NCI-H2196 (cell line): Measurements from ENCODE around the gene RNPEPL1.
"Not testable (repeated sequence)": the region's sequence is repeated elsewhere in the genome, so short reads cannot be mapped to it uniquely, and the experiment has no call there.

Experiments
- DNase-seq: peaks from one replicate; lab custom pipeline; 2025; ENCODE audit not compliant: unreplicated experiment; lab: John Stamatoyannopoulos, UW

The RNPEPL1 gene

DNA sequence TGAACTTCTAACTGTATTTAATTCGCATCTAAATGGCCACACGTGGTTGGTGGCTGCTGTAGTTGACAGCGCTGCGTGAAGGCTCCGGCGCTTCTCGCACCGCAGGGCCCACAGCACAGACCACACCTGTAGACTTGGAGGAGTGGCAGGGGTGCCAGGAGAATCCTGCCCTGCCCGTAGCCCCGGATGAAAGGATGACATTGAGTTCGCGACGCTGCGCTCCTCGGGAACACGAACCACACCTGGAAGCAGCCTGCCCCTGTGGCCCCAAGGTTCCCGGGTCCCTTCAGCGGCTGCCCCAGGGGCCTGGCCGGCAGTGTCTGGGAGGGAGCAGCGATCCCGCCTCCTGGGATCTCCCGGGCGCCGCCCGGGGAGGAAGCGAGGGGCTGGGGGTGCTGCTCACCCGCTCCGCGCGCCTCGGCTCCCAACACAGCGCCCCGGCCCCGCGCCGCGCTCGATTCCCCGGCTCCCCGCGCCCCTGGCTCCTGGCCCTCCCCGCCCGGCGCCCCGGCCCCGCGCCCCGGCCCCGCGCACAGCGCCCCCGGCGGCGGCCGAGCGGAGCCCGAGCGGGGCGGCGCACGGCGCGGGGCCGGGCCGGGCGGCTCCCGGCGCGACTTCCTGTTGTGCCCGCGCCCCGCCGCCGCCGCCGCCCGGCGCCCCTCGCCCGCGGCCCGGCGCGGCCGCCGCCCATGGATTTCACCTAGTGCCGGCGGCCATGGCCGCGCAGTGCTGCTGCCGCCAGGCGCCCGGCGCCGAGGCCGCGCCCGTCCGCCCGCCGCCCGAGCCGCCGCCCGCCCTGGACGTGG is at the start of gene RNPEPL1:
Gene RNPEPL1 (plus strand): TSS at position 613 of the 806 bp plus-strand sequence. CDS start 103 bp downstream, at position 716.
- DNase-seq = peak; percentile 67

DNA sequence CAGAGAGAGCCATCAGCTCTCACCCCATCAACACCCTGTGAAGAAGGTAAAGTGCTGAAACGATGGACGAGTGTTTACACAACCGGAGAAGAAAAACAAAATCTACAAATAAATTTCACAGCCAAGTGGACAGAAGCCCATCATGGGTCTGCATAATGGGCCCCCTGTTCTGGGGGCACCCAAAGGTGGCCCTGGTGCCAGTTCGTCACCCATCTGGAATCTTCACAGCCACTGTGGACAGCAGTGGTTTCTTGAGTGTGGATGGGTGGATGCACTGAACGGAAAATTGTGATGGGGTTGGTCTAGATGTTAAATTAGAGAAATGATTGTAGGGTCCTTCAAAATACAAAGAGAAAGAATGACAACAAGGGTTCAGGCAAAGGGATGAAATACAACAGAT is 49.3 kb upstream of the RNPEPL1 start:
- no peak for DNase-seq

DNA sequence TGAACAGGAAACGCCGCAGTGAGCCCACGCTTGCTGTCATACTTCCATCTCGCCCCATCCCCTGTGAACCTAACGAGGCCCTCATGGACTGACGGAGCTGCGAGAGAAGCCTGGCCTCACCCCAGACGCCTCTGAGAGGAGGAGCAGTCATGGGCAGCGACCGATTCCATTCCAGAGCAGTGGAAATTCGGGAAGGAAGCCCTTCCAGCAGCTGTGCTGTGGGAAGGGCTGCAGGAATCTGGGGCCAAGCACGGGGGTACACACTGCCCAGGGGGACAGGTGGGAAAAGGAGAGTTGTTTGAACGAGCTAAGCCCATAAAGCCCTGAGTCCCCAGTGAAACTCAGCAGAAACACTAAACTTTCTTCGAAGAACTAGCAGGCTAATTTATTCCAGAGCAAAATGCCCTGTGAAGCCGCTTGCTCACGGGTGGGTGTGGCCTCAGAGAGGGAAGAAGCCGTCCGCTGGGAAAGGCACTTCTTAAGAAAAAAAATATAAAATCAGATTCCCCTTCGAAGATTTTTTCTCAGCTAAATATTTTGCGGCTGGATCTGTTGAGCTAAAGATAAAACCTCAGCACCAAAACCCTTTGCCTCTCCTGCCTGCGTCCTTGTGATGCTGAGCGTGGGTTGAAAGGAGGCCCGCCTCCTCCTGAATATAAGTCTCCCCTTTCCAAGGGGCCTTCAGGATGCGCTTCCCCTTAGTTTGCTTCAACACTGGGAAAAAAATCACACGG is 48.7 kb upstream of the RNPEPL1 start:
- DNase-seq = no peak

- DNase-seq = no peak
Observed at GRCh38 chr2:240520130-240520973, 47.9 kb upstream of the RNPEPL1 start.

DNA sequence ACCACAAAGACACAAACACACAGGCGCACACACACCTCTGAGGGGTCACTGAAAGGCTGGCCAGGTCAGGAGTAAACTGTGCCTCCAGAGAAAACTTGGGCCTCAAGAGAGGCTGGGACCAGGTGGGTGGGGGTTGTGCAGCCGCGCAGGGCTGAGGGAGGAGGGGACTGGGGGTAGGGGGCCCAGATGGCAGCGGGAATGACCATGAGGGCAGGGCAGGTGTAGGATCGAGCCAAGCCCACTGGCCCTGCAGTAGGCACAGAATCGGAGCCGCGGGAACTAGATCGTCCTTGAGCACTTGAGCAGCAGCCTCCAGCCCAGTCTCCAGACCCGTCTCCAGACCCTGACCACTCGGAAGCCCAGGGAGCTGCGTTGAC is 47.3 kb upstream of the RNPEPL1 start:
- no peak for DNase-seq

DNA sequence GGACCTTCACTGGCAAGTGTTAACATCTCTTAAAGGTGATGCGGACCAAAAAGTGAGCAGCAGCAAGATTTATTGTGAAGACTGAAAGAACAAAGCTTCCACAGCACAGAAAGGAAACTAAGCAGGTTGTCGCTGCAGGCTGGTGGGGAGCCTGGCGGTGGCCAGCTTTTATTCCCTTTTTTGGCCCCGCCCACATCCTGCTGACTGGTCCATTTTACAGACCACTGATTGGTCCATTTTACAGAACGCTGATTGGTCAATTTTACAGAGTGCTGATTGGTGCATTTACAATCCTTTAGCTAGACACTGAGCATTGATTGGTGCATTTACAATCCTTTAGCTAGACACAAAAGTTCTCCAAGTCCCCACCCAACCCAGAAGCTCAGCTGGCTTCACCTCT is 46.4 kb upstream of the RNPEPL1 start:
- not testable (repeated sequence) for DNase-seq

DNA sequence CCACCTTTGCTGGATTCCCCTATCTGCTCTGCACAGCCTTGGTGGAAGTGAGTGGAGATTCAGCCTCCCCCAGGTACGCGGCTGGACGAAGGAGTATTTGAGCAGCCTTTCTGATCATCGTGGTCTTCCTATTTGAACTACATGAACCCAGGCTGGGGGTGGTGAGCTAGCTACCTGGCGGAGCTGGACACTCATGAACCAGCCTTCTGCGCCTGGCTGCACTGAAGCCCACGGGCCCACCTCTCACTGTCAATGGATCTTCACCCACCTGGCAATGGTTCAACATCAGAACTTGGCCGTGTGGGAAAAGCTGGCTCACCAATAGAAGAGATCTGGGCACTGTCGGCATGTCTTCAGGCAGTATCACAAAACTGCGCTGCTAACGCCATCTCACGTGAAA is 45.9 kb upstream of the RNPEPL1 start:
- no peak for DNase-seq

DNA sequence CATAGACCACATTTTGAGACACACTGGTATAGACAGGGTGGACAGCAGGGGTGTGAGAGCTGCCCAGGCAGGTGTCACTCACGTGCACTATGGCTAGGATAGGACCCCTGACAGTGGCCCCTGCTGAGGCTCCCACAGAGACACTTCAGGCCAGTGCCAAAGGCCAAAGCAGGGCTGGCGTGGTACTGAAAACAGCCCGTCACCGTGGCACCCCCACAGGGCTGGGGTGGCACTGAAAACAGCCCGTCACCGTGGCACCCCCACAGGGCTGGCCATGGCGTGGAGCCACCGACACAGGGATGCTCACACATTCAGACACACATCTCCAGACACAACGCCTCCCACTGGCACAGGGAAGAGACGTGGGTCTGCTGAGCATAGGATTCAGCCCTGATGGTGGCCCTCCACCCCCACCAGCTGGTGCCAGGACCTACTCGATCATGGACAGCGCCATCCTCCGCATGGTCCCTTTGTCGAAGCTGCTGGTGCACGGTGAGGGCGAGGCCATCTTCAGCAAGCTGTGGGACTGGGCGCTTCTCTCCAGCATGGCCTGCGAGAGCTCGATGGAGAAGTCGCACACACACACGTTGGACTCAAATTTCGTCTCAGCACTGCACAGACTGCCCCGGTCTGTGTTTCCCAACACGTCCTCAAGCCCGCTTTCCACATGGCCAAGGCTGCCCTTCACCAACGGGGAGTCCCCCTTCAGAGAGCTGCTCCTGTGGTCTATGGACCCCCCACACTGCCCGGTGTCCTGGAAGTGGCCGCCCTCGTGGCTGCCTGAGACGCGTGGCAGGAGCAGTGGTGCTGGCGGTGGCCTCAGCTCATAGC is 44.6 kb upstream of the RNPEPL1 start:
- DNase-seq = no peak

GRCh38 chr2:240524963-240525718 is 43.1 kb upstream of the RNPEPL1 start:
- DNase-seq = no peak

DNA sequence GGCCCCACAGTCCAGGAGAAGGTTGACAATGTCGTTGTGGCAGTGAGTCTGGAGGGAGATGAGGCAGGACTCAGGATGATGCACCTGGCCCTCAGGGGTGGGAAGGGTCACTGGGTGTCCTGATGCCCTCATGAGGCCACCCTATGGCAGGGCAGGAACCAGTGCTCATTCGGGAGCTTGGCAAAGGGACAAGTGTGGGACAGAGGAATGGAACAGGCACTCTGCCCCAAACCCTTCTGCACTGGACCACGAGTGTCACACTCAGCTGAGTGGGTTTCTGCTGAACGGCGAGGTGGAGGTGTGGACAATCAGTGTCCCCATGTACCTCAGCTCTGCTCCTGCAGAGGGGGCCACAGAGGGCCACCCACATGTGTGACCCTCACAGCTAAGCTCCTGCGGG is 42.5 kb upstream of the RNPEPL1 start:
- no peak for DNase-seq

DNA sequence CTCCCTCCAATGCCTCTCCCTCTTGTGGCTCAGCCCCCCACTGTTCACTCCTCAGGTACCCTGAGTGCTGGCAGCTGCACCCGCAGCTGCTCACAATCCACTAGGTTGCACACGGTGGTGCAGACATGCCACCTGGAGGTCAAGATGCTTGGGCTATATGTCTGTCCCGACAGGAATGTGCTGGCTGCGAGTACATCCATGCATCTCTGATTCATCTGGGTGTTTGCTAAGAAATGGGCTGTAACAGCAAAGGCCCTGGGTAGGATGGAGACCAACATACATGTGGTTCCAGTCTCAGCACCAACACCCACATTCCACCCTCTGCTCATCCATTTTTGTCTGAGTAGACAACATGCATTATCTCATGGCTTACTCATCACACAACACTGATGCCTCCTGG is 41.8 kb upstream of the RNPEPL1 start:
- DNase-seq = no peak

- DNase-seq = no peak
Observed at GRCh38 chr2:240527153-240527750, 41.0 kb upstream of the RNPEPL1 start.

- no peak for DNase-seq
Observed at GRCh38 chr2:240528406-240529040, 39.8 kb upstream of the RNPEPL1 start.

DNA sequence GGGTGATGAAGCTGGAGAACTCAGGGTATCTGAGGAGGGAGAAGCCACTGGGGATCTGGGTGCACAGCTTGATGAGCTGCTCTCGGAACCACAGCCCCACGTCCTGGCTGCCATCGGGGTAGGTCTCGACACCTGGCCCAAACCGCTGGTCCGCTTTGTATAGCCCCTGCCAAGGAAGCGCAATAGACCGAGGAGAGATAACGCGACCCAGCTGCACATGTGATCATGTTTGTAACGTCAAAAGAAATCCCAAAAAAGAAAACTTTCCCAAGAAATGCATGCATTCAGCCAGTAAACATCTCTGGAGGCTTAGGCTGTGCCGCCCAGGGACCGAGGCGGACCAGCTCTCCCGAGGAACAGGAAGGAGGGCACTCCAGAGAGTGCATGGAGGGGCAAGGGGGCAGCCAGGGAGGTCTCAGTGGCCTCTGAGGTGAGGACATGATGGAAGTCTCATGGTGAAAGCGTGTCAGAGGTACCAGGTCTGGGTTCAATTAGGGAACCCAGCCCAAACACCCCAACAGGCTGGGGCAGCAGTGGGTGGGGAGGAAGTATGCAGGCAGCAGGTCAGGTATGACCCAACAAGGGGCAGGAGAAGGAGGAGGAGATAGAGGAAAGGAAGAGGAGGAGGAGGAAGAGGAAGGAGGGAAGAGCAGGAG is 38.8 kb upstream of the RNPEPL1 start:
- no peak for DNase-seq

GRCh38 chr2:240530181-240530580 is 38.1 kb upstream of the RNPEPL1 start:
- DNase-seq = no peak

DNA sequence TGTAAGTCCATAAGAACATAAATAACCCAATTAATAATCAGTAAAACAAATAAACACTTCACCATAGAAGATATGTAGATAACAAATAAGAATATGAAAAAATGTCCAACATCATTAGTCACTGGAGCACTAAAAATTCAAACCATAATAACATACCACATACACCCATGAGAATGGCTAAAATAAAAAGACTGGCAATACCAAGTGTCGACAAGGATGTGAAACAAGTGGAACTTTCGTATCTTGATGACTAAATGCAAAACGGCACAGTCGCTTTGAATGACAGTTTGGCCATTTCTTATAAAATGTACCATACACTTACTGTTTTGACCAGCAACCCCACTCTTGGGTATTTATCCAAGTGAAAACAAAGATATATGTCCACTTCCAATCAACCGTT is 37.2 kb upstream of the RNPEPL1 start:
- DNase-seq = no peak

DNA sequence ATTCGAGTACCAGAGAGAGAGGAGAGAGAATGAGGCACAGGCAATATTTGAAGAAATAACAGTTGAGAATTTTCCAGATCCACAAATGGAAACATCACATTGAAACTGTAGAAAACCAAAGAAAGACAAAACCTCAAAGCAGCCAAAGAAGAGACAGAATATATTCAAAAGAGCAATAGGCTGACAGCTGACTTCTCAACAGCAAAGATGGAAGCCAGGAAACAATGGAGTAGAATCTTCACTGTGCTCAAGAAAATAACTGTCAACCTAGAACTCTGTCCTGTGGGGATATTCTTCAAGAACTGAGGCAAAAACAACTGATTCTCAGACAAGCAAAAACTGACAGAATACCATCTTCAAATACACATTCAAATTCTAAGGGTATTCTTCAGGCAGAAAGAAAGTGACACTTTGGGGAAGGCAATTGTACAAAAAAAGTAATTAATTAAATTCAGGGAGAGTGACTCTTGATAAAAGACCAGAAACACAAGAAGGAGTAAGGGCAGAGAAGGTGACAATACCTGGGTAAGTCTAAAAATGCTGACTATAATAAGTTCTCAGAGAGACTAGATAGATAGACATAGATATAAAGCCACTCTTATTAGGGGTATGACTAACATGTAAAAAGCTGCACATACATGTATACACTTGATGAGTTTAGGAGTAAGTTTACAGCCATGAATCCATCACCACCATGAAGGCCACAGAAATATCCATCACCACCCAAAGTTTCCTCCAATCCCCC is 36.1 kb upstream of the RNPEPL1 start:
- no peak for DNase-seq
